Gastrocnemius medialis (tissue), 4 donors: ENCODE measurements around the gene MKNK1. TPM values are rescaled to one million over a fixed set of nuclear protein-coding genes. Genes with fewer than 3 reads are reported as not detected.

Experiments used
- ATAC-seq, 2 donors: fragments of 150-250 bp; one replicate each; pipeline ENCODE4 v1.9.1; 2016
- DNase-seq, 2 donors: peaks; one replicate each; pipeline ENCODE4 v3.0.0-alpha.2; 2019
- H3K27ac ChIP-seq, 4 donors: fragments of 200-600 bp; sonication (generic); 1 replicate in 1 of 4; 2 replicates in 3 of 4; pipeline ENCODE4 v1.5.1; 2016 to 2018; ENCODE audit warnings: mild to moderate bottlenecking in 2 of 4, moderate library complexity in 1 of 4
- H3K27me3 ChIP-seq, 3 donors: fragments of 200-600 bp; sonication (generic) in 2 of 3; 1 replicate in 1 of 3; 2 replicates in 2 of 3; pipeline versions ENCODE4 v1.5.1 to v1.6.0; 2016 to 2019; ENCODE audit warnings: mild to moderate bottlenecking in 1 of 3, moderate library complexity in 1 of 3
- H3K36me3 ChIP-seq, 2 donors: fragments of 200-600 bp; sonication (generic) in 1 of 2; one replicate each; pipeline ENCODE4 v1.5.1; 2017 to 2018
- H3K4me1 ChIP-seq, 2 donors: fragments of 200-600 bp; sonication (generic) in 1 of 2; one replicate each; pipeline ENCODE4 v1.5.1; 2016 to 2017; ENCODE audit warnings: mild to moderate bottlenecking in 2 of 2
- H3K4me3 ChIP-seq, 4 donors: fragments of 200-600 bp; sonication (generic) in 3 of 4; 1 replicate in 1 of 4; 2 replicates in 3 of 4; pipeline ENCODE4 v1.5.1; 2016 to 2019; ENCODE audit warnings: mild to moderate bottlenecking in 2 of 4
- H3K9me3 ChIP-seq, 3 donors: fragments of 200-600 bp; sonication (generic) in 2 of 3; 1 replicate in 1 of 3; 2 replicates in 2 of 3; pipeline ENCODE4 v1.5.1; 2016 to 2019
- POLR2A ChIP-seq, 2 donors: fragments of 450-650 bp; IDR thresholded peaks; one replicate each; pipeline ENCODE4 v1.6.1; 2017; ENCODE audit warnings: antibody characterized with exemption in 2 of 2, mild to moderate bottlenecking in 2 of 2, moderate library complexity in 2 of 2
- in situ Hi-C, 4 donors: fragments of 200-750 bp; cut with MboI; loops; one replicate each; pipeline versions ENCODE4 v1.15.0 to v1.8.0; 2017; ENCODE audit warnings: low sequenced_read_pairs in 4 of 4
- intact Hi-C: fragments of 100-400 bp; cut with DNase I; formaldehyde crosslinking; loops from one replicate; pipeline ENCODE4 v1.15.1; 2023; ENCODE audit warnings: low total_unique reads
- total RNA-seq, 4 donors: library from RNA; depleted of rRNA; stranded (reverse); fragments of >200 nt; gene quantifications; one replicate each; pipeline versions ENCODE4 v1.1.0 to v1.2.3, GENCODE V29; 2016
- TF ChIP-seq, protein P1 (sequence below), 5 experiments: fragments of 450-650 bp in 3 of 5; fragments of 200-600 bp in 2 of 5; sonication (generic) in 2 of 5; IDR thresholded peaks in 4 of 5; conservative IDR thresholded peaks in 1 of 5; 1 replicate in 4 of 5; 2 replicates in 1 of 5; pipeline ENCODE4 v1.5.1; 2016 to 2019; ENCODE audit warnings: antibody characterized with exemption in 5 of 5, mild to moderate bottlenecking in 3 of 5, moderate library complexity in 3 of 5

The MKNK1 gene
- total RNA-seq, 4 donors from 2014 or later, result 23.7 to 63.5 (median 43.4) TPM

DNA sequence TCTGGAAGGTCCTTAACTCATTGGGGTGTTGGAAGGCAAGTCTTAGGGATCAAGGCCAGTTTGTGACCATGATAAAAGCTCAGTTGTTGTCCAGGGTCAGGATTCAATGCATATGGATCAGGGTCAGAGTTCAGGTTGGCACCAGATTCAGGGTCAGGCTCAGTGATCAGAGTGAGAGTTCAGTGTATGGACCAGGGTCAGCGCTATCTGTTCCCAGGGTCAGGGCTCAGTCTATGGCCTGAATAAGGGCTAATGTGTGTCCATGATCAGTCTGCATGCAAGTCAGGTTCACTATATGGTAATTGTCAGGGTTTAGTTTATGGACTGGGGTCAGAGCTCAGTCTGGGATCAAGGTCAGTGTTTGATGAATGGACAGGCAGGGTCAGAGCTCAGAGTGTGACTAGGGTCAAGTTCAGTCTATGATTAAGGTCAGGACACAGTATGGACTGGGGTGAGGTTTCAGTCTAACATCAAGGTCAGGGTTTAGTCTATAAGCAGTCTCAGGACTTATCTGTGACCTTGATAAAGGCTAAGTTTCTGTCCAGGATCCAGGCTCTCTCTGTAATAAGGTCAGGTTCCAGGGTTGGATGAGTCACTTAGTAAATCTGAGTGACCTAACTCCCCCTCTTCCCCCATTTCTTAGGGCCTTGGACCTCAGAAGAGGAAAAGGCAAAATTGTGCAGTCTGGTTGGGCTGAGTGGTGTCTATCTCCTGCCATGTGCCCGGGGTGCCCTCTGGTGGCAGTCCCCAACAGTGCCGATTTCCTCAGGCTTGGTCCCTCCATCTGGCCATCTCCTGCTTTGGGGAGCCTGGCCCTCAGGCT is 76.4 kb downstream of the MKNK1 start:
- peak; percentile 70 to 86 for ATAC-seq
- in situ Hi-C loops, result loop anchor here (5.0 to 25.0 kb wide), 4 partner anchors 53 to 90 kb away; no protein-coding TSS in a partner anchor
- no peak overlapping the region for H3K4me3 ChIP-seq
- intact Hi-C loops, result loop anchor here (1.0 kb wide), 3 partner anchors 50 to 121 kb away; no protein-coding TSS in a partner anchor
- peak; percentile 57 to 70 for DNase-seq
- no peaks in the 10 kb centered on the region for H3K4me1 ChIP-seq
- no peaks in the 10 kb centered on the region for H3K27me3 ChIP-seq
- TF ChIP-seq POLR2A (IDR thresholded peaks at IDR 0.05), result no peak
- TF ChIP-seq, protein P1, sequence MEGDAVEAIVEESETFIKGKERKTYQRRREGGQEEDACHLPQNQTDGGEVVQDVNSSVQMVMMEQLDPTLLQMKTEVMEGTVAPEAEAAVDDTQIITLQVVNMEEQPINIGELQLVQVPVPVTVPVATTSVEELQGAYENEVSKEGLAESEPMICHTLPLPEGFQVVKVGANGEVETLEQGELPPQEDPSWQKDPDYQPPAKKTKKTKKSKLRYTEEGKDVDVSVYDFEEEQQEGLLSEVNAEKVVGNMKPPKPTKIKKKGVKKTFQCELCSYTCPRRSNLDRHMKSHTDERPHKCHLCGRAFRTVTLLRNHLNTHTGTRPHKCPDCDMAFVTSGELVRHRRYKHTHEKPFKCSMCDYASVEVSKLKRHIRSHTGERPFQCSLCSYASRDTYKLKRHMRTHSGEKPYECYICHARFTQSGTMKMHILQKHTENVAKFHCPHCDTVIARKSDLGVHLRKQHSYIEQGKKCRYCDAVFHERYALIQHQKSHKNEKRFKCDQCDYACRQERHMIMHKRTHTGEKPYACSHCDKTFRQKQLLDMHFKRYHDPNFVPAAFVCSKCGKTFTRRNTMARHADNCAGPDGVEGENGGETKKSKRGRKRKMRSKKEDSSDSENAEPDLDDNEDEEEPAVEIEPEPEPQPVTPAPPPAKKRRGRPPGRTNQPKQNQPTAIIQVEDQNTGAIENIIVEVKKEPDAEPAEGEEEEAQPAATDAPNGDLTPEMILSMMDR (IDR thresholded peaks at IDR 0.05 in 4 of 5, conservative IDR thresholded peaks at IDR 0.05 in 1 of 5), result peak; percentile 83 to 94 (median 89)
- no peaks in the 10 kb centered on the region for H3K9me3 ChIP-seq
- no peaks in the 10 kb centered on the region for H3K36me3 ChIP-seq
- H3K27ac ChIP-seq, result no peak overlapping the region

DNA sequence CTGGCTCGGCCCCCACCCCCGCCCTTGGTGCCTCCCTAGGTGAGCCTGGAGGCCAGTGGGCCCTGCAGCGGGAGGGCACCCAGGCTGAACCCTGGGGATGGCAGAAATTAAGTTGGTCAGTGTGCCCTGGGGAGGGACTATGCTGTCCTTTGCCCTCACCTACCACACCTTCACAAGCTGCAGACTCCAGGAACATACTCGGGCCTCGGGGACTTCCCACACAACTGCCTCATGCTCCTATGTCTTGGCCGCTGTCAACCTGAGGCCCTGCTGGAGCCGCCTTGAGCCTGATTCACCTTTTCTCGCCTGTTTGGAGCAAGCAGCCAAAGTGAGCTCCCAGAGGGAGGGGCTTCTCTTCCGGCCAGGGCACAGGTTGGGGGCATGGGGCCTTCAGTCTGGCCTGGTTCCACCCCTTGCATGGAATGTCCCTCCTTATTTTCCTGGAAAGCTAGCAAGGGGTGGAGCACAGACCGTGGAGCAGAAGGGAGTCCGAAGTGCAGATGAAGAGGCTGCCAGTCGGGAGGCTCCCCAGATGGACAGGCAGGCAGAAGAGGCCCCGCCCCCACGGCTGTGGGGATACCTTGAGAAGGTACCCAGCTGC is 77.3 kb downstream of the MKNK1 start:
- Histone ChIP-seq H3K36me3 (no peaks in the 10 kb centered on the region), H3K4me3 (no peak overlapping the region), H3K4me1 (no peaks in the 10 kb centered on the region), H3K9me3 (no peaks in the 10 kb centered on the region), H3K27ac (no peak overlapping the region), H3K27me3 (no peaks in the 10 kb centered on the region)
- intact Hi-C loops (no loop called here), in situ Hi-C loops (loop anchor here (5.0 to 25.0 kb wide), 4 partner anchors 52 to 89 kb away; no protein-coding TSS in a partner anchor)
- no peak for DNase-seq
- TF ChIP-seq POLR2A (IDR thresholded peaks at IDR 0.05), result no peak
- TF ChIP-seq, protein P1 (IDR thresholded peaks at IDR 0.05 in 4 of 5, conservative IDR thresholded peaks at IDR 0.05 in 1 of 5), result no peak
- ATAC-seq, result no peak

DNA sequence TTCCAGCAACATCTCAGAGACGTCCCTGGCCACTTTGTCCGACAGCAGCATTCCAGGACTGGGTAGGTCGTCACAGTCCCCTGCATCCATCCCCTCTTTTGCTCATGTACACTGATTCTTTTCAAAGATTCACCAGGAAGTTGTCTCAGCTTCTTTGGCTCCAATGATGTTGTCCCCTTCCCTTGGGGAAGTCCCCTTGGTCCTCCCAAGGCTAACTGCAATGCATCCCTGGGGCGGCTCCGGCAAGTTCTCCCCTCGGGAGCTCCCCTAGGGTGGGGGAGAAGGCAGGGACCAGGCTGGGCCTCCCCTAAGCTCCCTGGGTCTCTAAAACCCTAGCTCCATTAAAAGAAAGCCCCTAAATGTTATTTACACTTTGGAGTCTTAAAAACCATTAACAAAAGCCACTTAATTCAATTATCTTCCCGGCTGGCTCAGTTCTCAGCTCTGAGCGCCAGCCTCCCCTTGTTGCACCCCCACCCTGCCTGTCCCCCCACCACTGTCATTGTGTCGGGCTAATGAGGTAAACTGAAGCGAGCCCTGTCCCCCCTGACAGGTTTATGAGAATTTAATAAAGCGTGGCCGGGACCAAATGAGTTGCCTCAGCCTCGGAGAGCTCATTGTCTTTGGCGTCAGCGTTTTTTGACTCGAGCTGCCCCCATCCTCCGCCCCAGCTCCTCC is 77.9 kb downstream of the MKNK1 start:
- no peaks in the 10 kb centered on the region for H3K4me1 ChIP-seq
- intact Hi-C loops, result no loop called here
- no peaks in the 10 kb centered on the region for H3K36me3 ChIP-seq
- ATAC-seq (no peak), DNase-seq (no peak)
- no peak overlapping the region for H3K27ac ChIP-seq
- no peaks in the 10 kb centered on the region for H3K9me3 ChIP-seq
- TF ChIP-seq, protein P1 (IDR thresholded peaks at IDR 0.05 in 4 of 5, conservative IDR thresholded peaks at IDR 0.05 in 1 of 5), result no peak
- TF ChIP-seq POLR2A (IDR thresholded peaks at IDR 0.05), result no peak
- no peak overlapping the region for H3K4me3 ChIP-seq
- H3K27me3 ChIP-seq, result no peaks in the 10 kb centered on the region
- in situ Hi-C loops, result loop anchor here (5.0 to 25.0 kb wide), 4 partner anchors 51 to 89 kb away; no protein-coding TSS in a partner anchor

DNA sequence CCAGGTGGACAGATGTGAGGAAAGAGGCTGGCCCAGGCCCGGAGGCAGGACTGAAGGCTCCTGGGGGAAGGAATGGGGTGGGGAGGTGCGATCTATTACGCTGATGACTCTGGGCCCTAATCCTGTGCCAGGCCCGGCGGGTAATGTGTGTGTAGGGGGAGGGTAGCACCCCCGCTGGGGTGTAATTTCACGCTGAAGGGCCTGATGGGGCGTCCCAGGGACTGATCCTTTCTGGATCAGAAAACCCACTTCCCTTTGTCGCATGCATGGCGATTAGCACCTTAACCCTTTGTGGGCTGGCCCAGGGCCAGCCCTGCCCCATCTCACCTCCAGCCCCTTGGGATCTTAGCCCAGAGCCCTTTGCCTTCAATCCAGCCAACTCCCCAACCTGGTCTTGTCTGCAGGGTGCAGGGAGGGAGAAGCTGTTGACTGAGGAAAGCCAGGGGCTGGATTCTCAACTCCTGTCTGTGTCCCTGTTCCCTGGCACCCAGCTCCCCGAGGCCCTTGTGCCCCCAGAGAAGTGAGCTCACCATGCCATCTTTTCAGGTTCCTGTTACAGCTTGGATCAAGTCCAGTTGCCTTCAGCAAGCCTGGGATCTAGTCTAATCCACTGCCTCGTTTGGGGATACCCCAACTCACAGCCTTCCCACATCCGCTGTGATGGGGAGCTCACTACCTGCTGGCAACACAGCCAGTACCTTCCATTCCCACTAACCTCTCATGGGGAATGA is 78.7 kb downstream of the MKNK1 start:
- DNase-seq, result no peak
- H3K36me3 ChIP-seq, result no peaks in the 10 kb centered on the region

More for the DNA sequence above, 78.7 kb downstream of the MKNK1 start:
- in situ Hi-C loops, result loop anchor here (5.0 to 25.0 kb wide), 4 partner anchors 51 to 88 kb away; no protein-coding TSS in a partner anchor
- Histone ChIP-seq H3K27ac (no peak overlapping the region), H3K4me3 (no peak overlapping the region), H3K9me3 (no peaks in the 10 kb centered on the region), H3K4me1 (no peaks in the 10 kb centered on the region), H3K27me3 (no peaks in the 10 kb centered on the region)
- intact Hi-C loops, result no loop called here
- TF ChIP-seq POLR2A (IDR thresholded peaks at IDR 0.05), result no peak
- TF ChIP-seq, protein P1 (IDR thresholded peaks at IDR 0.05 in 4 of 5, conservative IDR thresholded peaks at IDR 0.05 in 1 of 5), result no peak
- no peak for ATAC-seq
